Measurements from ENCODE around the gene NETO2. TPM values are rescaled to one million over a fixed set of nuclear protein-coding genes. Genes with fewer than 3 reads are reported as not detected.

Gene NETO2
- total and polyA plus RNA-seq, 2 of the 13 experiments (the other 11 are each of a cell fraction or from before 2014, with no cell fraction given) = 8.2 to 13.5 TPM

GRCh38 chr16:47037746-47038458 is 105.8 kb downstream of the NETO2 start (continued):
- TF ChIP-seq ZNF646 (CRISPR knock-in tag; IDR thresholded peaks at IDR 0.05) = no peak
- no peak for TF ChIP-seq ZFP62 (CRISPR knock-in tag; IDR thresholded peaks at IDR 0.05)
- TF ChIP-seq ZKSCAN1 (IDR thresholded peaks at IDR 0.05; ENCODE audit: low read length) = no peak
- TF ChIP-seq CREBL2 (CRISPR knock-in tag; IDR thresholded peaks at IDR 0.05; ENCODE audit: borderline replicate concordance) = no peak
- TF ChIP-seq ZMYM2 (CRISPR knock-in tag; IDR thresholded peaks at IDR 0.05) = peak; percentile 91
- TF ChIP-seq ZC3H4 (CRISPR knock-in tag; IDR thresholded peaks at IDR 0.05; ENCODE audit: borderline replicate concordance) = no peak
- TF ChIP-seq KDM5B (CRISPR knock-in tag; IDR thresholded peaks at IDR 0.05; ENCODE audit: borderline replicate concordance) = peak; percentile 78; the same call in 1 of the 2 replicates
- TF ChIP-seq HOXD1 (CRISPR knock-in tag; IDR thresholded peaks at IDR 0.05) = peak; percentile 78; the same call in 1 of the 2 replicates
- no peak; the same call in 1 of the 2 replicates for TF ChIP-seq HIC2 (CRISPR knock-in tag; IDR thresholded peaks at IDR 0.05; ENCODE audit: low read depth)
- peak; percentile 67 for TF ChIP-seq FOXO1 (CRISPR knock-in tag; IDR thresholded peaks at IDR 0.05)
- no peak; the same call in 1 of the 2 replicates for TF ChIP-seq RNF2 (conservative IDR thresholded peaks at IDR 0.05; ENCODE audit: low read depth)
- peak; percentile 64 for TF ChIP-seq FOSL2 (CRISPR knock-in tag; IDR thresholded peaks at IDR 0.05)
- TF ChIP-seq MIXL1 (CRISPR knock-in tag; IDR thresholded peaks at IDR 0.05) = peak; percentile 54; the same call in 1 of the 2 replicates
- no peak for TF ChIP-seq ZHX1 (CRISPR knock-in tag; IDR thresholded peaks at IDR 0.05; ENCODE audit: low read depth)
- peak; percentile 97 for TF ChIP-seq ZNF556 (CRISPR knock-in tag; IDR thresholded peaks at IDR 0.05; ENCODE audit: borderline replicate concordance)

All from HepG2 (cell line).